Loucy (cell line): ENCODE data around the gene PTPRN2.

Experiments used
- H2AFZ ChIP-seq: fragments of 200-600 bp; sonication (generic); 2 replicates; pipeline ENCODE4 v1.6.0; 2016; ENCODE audit warnings: antibody characterized with exemption, mild to moderate bottlenecking, low read length, moderate library complexity
- H3F3A ChIP-seq: fragments of 200-600 bp; 2 replicates; pipeline ENCODE4 v1.6.0; 2016; ENCODE audit warnings: antibody characterized with exemption, low read depth, mild to moderate bottlenecking
- H3K27me3 ChIP-seq: fragments of 200-600 bp; sonication (generic); 2 replicates; pipeline ENCODE4 v1.6.1; 2014; ENCODE audit warnings: low read length, mild to moderate bottlenecking; ENCODE audit not compliant: insufficient read depth, poor library complexity, severe bottlenecking
- H3K36me3 ChIP-seq: fragments of 200-600 bp; sonication (generic); 2 replicates; pipeline ENCODE4 v1.6.1; 2016; ENCODE audit warnings: low read length; ENCODE audit not compliant: insufficient read depth
- H3K4me1 ChIP-seq: fragments of 200-600 bp; sonication (generic); 2 replicates; pipeline ENCODE4 v1.5.1; 2014; ENCODE audit warnings: low read length, mild to moderate bottlenecking; ENCODE audit not compliant: insufficient read depth, poor library complexity, severe bottlenecking
- H3K4me2 ChIP-seq: fragments of 200-600 bp; sonication (generic); 2 replicates; pipeline ENCODE4 v1.6.0; 2014; ENCODE audit warnings: antibody characterized with exemption, low read length, low read depth, mild to moderate bottlenecking; ENCODE audit not compliant: poor library complexity, severe bottlenecking
- H3K4me3 ChIP-seq: fragments of 200-600 bp; sonication (generic); 2 replicates; pipeline ENCODE4 v1.5.1; 2014; ENCODE audit warnings: low read length, mild to moderate bottlenecking, mixed read lengths; ENCODE audit not compliant: poor library complexity, severe bottlenecking
- H3K79me2 ChIP-seq: fragments of 200-600 bp; sonication (generic); 2 replicates; pipeline ENCODE4 v1.6.1; 2014; ENCODE audit warnings: low read length; ENCODE audit not compliant: insufficient read depth
- H3K9ac ChIP-seq: fragments of 200-600 bp; sonication (generic); 2 replicates; pipeline ENCODE4 v1.6.0; 2014; ENCODE audit warnings: mild to moderate bottlenecking, low read depth, low read length, moderate library complexity; ENCODE audit not compliant: poor library complexity, severe bottlenecking
- H3K9me2 ChIP-seq: fragments of 200-600 bp; sonication (generic); replicated peaks from 2 replicates; pipeline ENCODE4 v1.6.1; 2016; ENCODE audit warnings: low read depth, low read length, mixed read lengths
- H3K9me3 ChIP-seq: fragments of 200-600 bp; sonication (generic); 2 replicates; pipeline ENCODE4 v1.6.1; 2014; ENCODE audit warnings: mild to moderate bottlenecking, antibody characterized with exemption, low read length, low read depth; ENCODE audit not compliant: insufficient read depth
- H4K20me1 ChIP-seq: fragments of 200-600 bp; sonication (generic); 2 replicates; pipeline ENCODE4 v1.6.0; 2014; ENCODE audit warnings: antibody characterized with exemption, low read length, mild to moderate bottlenecking; ENCODE audit not compliant: insufficient read depth, poor library complexity, severe bottlenecking
- EZH2phosphoT487 ChIP-seq: fragments of 200-600 bp; IDR thresholded peaks from 2 replicates; pipeline ENCODE4 v1.6.1; 2018; ENCODE audit warnings: antibody characterized with exemption, mild to moderate bottlenecking, moderate library complexity, borderline replicate concordance
- TF ChIP-seq, protein P1 (sequence below): fragments of 200-600 bp; sonication (generic); conservative IDR thresholded peaks from 2 replicates; pipeline ENCODE4 v1.5.1; 2014; ENCODE audit warnings: mild to moderate bottlenecking, antibody characterized with exemption, low read length

Gene PTPRN2

DNA sequence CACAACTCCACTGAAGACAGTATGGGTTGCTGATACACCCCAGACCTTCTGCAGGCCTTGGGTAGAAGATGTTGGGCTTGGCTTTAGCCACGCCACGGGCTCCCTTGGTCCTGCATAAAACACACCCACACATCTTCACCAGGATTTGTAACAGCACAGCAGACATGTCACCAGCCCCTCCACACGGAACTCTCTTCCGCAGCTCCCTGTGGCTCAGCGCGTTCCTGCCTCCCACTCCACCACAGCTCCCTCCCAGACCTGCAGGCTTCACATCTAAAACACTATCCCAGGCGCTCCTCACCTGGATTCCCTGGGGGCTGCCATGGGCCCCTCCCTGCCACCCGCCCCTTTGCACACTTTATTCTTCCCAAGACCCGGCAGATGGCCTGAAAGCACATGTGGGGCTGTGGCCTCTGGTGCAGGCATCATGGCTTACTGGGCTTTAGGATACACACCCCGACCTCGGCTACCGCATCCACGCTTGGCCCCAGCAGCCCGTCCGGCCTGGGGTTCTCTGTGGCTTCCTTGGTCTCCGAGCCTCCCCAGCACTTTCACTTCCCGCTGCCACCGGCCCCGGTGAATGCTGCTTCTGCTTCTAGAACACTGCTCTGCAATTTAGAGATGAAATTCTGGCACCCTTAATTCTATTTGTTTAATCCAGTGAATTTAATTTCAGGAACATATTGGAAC lies 818.0 kb downstream of the PTPRN2 start:
- TF ChIP-seq, protein P1, sequence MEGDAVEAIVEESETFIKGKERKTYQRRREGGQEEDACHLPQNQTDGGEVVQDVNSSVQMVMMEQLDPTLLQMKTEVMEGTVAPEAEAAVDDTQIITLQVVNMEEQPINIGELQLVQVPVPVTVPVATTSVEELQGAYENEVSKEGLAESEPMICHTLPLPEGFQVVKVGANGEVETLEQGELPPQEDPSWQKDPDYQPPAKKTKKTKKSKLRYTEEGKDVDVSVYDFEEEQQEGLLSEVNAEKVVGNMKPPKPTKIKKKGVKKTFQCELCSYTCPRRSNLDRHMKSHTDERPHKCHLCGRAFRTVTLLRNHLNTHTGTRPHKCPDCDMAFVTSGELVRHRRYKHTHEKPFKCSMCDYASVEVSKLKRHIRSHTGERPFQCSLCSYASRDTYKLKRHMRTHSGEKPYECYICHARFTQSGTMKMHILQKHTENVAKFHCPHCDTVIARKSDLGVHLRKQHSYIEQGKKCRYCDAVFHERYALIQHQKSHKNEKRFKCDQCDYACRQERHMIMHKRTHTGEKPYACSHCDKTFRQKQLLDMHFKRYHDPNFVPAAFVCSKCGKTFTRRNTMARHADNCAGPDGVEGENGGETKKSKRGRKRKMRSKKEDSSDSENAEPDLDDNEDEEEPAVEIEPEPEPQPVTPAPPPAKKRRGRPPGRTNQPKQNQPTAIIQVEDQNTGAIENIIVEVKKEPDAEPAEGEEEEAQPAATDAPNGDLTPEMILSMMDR = no peak
- no peak for TF ChIP-seq EZH2phosphoT487
- Histone ChIP-seq H3F3A (no peaks in the 10 kb centered on the region), H4K20me1 (no peaks in the 10 kb centered on the region), H3K36me3 (no peaks in the 10 kb centered on the region), H3K4me2 (no peak overlapping the region), H3K9me2 (no peaks in the 10 kb centered on the region), H3K9ac (no peak overlapping the region), H3K4me3 (no peak overlapping the region), H3K27me3 (no peaks in the 10 kb centered on the region), H3K4me1 (no peaks in the 10 kb centered on the region), H3K9me3 (peaks cover 14% of the 10 kb centered on the region; the same call in 1 of the 2 replicates), H3K79me2 (no peaks in the 10 kb centered on the region), H2AFZ (no peak overlapping the region)

DNA sequence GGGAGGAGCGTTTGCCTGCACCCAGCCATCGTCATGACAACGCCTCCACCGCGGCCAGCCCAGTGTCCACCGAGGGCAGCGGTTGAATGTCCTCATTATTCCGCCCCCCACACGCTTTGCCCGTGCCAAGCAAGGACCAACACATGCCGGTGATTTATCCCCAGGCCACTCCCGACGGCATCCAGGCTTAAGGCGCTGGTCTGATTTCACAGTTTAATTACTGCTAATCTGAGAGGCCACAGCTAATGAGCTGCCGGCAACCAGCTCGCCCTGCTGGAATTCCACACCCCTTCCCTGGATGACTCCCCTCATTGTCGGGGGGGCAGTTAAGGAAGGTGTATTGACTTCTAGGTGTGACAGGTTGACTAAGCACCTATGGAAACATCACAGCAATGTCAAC lies 818.5 kb downstream of the PTPRN2 start:
- H3F3A ChIP-seq = no peaks in the 10 kb centered on the region
- no peaks in the 10 kb centered on the region for H3K4me1 ChIP-seq
- H3K9ac ChIP-seq = no peak overlapping the region
- no peak overlapping the region for H3K4me3 ChIP-seq
- no peak overlapping the region for H2AFZ ChIP-seq
- H3K27me3 ChIP-seq = no peaks in the 10 kb centered on the region
- no peaks in the 10 kb centered on the region for H4K20me1 ChIP-seq
- TF ChIP-seq EZH2phosphoT487 = no peak
- TF ChIP-seq, protein P1 = no peak
- peaks cover 14% of the 10 kb centered on the region; the same call in 1 of the 2 replicates for H3K9me3 ChIP-seq
- no peaks in the 10 kb centered on the region for H3K79me2 ChIP-seq
- no peaks in the 10 kb centered on the region for H3K9me2 ChIP-seq
- no peaks in the 10 kb centered on the region for H3K36me3 ChIP-seq
- H3K4me2 ChIP-seq = no peak overlapping the region

DNA sequence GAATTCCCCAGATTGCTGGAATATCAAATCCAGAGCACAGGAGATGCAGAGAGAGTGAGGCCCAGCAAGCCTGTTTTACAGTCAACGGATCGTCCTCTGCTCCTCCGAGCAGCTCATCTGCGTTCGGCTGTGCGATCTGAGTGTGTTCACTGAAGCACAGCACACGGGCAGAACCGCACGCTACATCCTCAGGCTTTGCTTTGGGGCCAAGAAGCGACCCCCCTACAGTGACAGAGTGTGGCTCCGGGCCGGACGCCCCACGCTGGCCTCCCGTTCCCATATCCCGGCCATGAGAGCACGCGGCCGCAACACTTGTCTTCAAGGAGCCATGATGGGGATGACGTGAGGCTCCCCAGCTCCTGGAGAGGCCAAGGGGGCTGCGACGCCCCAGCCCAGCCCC lies 819.4 kb downstream of the PTPRN2 start:
- no peak for TF ChIP-seq EZH2phosphoT487
- TF ChIP-seq, protein P1 = no peak
- Histone ChIP-seq H3K9me2 (no peaks in the 10 kb centered on the region), H3K4me3 (no peak overlapping the region), H3K9me3 (peaks cover 14% of the 10 kb centered on the region; the same call in 1 of the 2 replicates), H3K9ac (no peak overlapping the region), H2AFZ (no peak overlapping the region), H4K20me1 (no peaks in the 10 kb centered on the region), H3F3A (no peaks in the 10 kb centered on the region), H3K4me2 (no peak overlapping the region), H3K27me3 (no peaks in the 10 kb centered on the region), H3K79me2 (no peaks in the 10 kb centered on the region), H3K36me3 (no peaks in the 10 kb centered on the region), H3K4me1 (no peaks in the 10 kb centered on the region)
